HepG2 (cell line): ENCODE data around the gene FGD5. TPM values are rescaled to one million over a fixed set of nuclear protein-coding genes. Genes with fewer than 3 reads are reported as not detected.

Source experiments
- ELF1 ChIP-seq: sonication (generic); formaldehyde crosslinking; IDR thresholded peaks from 2 replicates; pipeline ENCODE4 v1.4.0; 2020; ENCODE audit warnings: missing genetic modification reagents
- ETV5 ChIP-seq: IDR thresholded peaks from 2 replicates; pipeline ENCODE4 v1.6.1; 2018; ENCODE audit warnings: missing biosample characterization, missing genetic modification reagents, inconsistent platforms, borderline replicate concordance
- GATAD1 ChIP-seq: IDR thresholded peaks from 2 replicates; pipeline ENCODE4 v1.6.1; 2016; ENCODE audit warnings: missing genetic modification reagents, missing compliant biosample characterization
- GATAD2A ChIP-seq: IDR thresholded peaks from 2 replicates; pipeline ENCODE4 v1.6.1; 2016
- GTF3A ChIP-seq: sonication (generic); formaldehyde crosslinking; conservative IDR thresholded peaks from 2 replicates; pipeline ENCODE4 v1.4.0; 2020; ENCODE audit warnings: mild to moderate bottlenecking, missing genetic modification reagents
- HIC2 ChIP-seq: sonication (generic); formaldehyde crosslinking; IDR thresholded peaks from 2 replicates; pipeline ENCODE4 v1.9.0; 2022; ENCODE audit warnings: low read depth, missing genetic modification reagents
- HOXA5 ChIP-seq: sonication (generic); formaldehyde crosslinking; IDR thresholded peaks from 2 replicates; pipeline ENCODE4 v1.4.0; 2020; ENCODE audit warnings: missing genetic modification reagents
- MAFF ChIP-seq: IDR thresholded peaks from 2 replicates; pipeline ENCODE4 v1.6.1; 2011; ENCODE audit warnings: low read depth, low read length, improper control_type of control experiment
- MIER2 ChIP-seq: IDR thresholded peaks from 2 replicates; pipeline ENCODE4 v1.6.1; 2016; ENCODE audit warnings: missing biosample characterization, missing genetic modification reagents
- NFKBIZ ChIP-seq: IDR thresholded peaks from 2 replicates; pipeline ENCODE4 v1.6.1; 2018; ENCODE audit warnings: missing genetic modification reagents, missing compliant biosample characterization
- RFXAP ChIP-seq: sonication (generic); formaldehyde crosslinking; IDR thresholded peaks from 2 replicates; pipeline ENCODE4 v1.4.0; 2020; ENCODE audit warnings: missing genetic modification reagents, borderline replicate concordance
- RXRB ChIP-seq: IDR thresholded peaks from 2 replicates; pipeline ENCODE4 v1.6.1; 2016; ENCODE audit warnings: borderline replicate concordance, missing genetic modification reagents, missing compliant biosample characterization
- ZBTB7B ChIP-seq: sonication (generic); formaldehyde crosslinking; IDR thresholded peaks from 2 replicates; pipeline ENCODE4 v1.4.0; 2020; ENCODE audit warnings: missing genetic modification reagents
- ZNF331 ChIP-seq: sonication (generic); formaldehyde crosslinking; IDR thresholded peaks from 2 replicates; pipeline ENCODE4 v1.4.0; 2020; ENCODE audit warnings: missing genetic modification reagents
- ZNF7 ChIP-seq: IDR thresholded peaks from 2 replicates; pipeline ENCODE4 v1.6.1; 2016; ENCODE audit warnings: missing biosample characterization, missing genetic modification reagents
- ZNF788 ChIP-seq: sonication (generic); formaldehyde crosslinking; IDR thresholded peaks from 2 replicates; pipeline ENCODE4 v1.5.0; 2020; ENCODE audit warnings: mild to moderate bottlenecking, missing genetic modification reagents, borderline replicate concordance
- polyA plus RNA-seq, 8 experiments: library from polyadenylated mRNA; depleted of rRNA in 3 of 8; stranded (reverse) in 7 of 8; unstranded in 1 of 8; fragments of >200 nt; fragmentation: Illumina TruSeq in 4 of 8; extraction: Trizol in 4 of 8; gene quantifications; 2 replicates each; pipeline versions ENCODE4 v1.2.1 to v1.2.3, GENCODE V29; 2011 to 2016; ENCODE audit warnings: low read depth in 4 of 8, missing spikeins in 1 of 8, mixed read lengths in 1 of 8; ENCODE audit not compliant: insufficient read depth in 1 of 8
- total RNA-seq, 5 experiments: library from RNA; depleted of rRNA; stranded (reverse); fragments of >200 nt; fragmentation: Illumina TruSeq; extraction: Trizol; gene quantifications; 2 replicates each; pipeline ENCODE4 v1.2.3, GENCODE V29; 2016; ENCODE audit warnings: low read depth in 1 of 5
- TF ChIP-seq, protein P1 (sequence below): sonication (generic); formaldehyde crosslinking; IDR thresholded peaks from 2 replicates; pipeline ENCODE4 v1.5.1; 2020; ENCODE audit warnings: missing genetic modification reagents, mild to moderate bottlenecking, borderline replicate concordance
- TF ChIP-seq, protein P2 (sequence below): sonication (generic); formaldehyde crosslinking; IDR thresholded peaks from 2 replicates; pipeline ENCODE4 v1.5.0; 2020; ENCODE audit warnings: mild to moderate bottlenecking, missing genetic modification reagents, moderate library complexity
- TF ChIP-seq, protein P3 (sequence below): sonication (generic); formaldehyde crosslinking; IDR thresholded peaks from 2 replicates; pipeline ENCODE4 v1.5.1; 2020; ENCODE audit warnings: mild to moderate bottlenecking, missing genetic modification reagents, moderate library complexity

Gene FGD5
- total and polyA plus RNA-seq, 2 of the 13 experiments (the other 11 are each of a cell fraction or from before 2014, with no cell fraction given): 0.17 TPM; not detected in 1

DNA sequence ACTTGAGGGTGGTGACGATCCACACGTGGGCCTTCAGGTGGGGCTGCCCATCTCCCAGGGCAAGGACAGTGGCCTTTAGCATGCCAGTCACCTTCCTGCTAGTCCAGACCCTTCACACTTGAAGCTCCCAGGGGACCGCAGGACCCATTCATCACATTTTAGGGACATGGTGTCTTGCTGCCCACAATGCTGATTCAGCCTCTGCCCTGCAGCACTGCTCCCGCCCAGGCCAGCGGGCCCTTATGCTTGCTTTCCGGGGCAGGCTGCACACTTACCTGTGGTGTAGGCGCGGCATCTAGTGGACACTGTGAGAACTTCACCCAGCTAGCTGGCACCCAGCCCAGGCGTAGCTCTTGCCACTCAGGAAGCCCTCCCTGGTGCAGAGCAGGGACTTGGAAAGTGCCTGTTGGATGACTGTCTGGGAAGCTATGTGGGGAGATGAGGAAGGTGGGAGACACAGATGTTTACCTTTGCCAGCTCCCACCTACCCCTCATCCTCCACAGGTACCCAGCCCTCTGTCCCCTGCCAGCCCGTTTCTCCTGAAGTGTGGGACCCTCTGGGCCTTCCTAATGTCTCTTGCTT lies 102.4 kb downstream of the FGD5 start (continued):
- TF ChIP-seq, protein P1, sequence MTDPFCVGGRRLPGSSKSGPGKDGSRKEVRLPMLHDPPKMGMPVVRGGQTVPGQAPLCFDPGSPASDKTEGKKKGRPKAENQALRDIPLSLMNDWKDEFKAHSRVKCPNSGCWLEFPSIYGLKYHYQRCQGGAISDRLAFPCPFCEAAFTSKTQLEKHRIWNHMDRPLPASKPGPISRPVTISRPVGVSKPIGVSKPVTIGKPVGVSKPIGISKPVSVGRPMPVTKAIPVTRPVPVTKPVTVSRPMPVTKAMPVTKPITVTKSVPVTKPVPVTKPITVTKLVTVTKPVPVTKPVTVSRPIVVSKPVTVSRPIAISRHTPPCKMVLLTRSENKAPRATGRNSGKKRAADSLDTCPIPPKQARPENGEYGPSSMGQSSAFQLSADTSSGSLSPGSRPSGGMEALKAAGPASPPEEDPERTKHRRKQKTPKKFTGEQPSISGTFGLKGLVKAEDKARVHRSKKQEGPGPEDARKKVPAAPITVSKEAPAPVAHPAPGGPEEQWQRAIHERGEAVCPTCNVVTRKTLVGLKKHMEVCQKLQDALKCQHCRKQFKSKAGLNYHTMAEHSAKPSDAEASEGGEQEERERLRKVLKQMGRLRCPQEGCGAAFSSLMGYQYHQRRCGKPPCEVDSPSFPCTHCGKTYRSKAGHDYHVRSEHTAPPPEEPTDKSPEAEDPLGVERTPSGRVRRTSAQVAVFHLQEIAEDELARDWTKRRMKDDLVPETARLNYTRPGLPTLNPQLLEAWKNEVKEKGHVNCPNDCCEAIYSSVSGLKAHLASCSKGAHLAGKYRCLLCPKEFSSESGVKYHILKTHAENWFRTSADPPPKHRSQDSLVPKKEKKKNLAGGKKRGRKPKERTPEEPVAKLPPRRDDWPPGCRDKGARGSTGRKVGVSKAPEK (CRISPR knock-in tag): peak; percentile 33; the same call in 1 of the 2 replicates
- TF ChIP-seq, protein P2, sequence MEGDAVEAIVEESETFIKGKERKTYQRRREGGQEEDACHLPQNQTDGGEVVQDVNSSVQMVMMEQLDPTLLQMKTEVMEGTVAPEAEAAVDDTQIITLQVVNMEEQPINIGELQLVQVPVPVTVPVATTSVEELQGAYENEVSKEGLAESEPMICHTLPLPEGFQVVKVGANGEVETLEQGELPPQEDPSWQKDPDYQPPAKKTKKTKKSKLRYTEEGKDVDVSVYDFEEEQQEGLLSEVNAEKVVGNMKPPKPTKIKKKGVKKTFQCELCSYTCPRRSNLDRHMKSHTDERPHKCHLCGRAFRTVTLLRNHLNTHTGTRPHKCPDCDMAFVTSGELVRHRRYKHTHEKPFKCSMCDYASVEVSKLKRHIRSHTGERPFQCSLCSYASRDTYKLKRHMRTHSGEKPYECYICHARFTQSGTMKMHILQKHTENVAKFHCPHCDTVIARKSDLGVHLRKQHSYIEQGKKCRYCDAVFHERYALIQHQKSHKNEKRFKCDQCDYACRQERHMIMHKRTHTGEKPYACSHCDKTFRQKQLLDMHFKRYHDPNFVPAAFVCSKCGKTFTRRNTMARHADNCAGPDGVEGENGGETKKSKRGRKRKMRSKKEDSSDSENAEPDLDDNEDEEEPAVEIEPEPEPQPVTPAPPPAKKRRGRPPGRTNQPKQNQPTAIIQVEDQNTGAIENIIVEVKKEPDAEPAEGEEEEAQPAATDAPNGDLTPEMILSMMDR (CRISPR knock-in tag): peak; percentile 99
- TF ChIP-seq ETV5 (peak; percentile 54; the same call in 1 of the 2 replicates), MAFF (0 out of 2 replicates have a peak, but pooled peaks have one; percentile 42), MIER2 (CRISPR knock-in tag) (0 out of 2 replicates have a peak, but pooled peaks have one; percentile 61), ZNF331 (peak; percentile 31; the same call in 1 of the 2 replicates), RXRB (peak; percentile 35; the same call in 1 of the 2 replicates), ZNF7 (CRISPR knock-in tag) (0 out of 2 replicates have a peak, but pooled peaks have one; percentile 31), ELF1 (CRISPR knock-in tag) (peak; percentile 52), RFXAP (peak; percentile 56; the same call in 1 of the 2 replicates), GATAD2A (CRISPR knock-in tag) (peak; percentile 30; the same call in 1 of the 2 replicates), NFKBIZ (no peak), HOXA5 (CRISPR knock-in tag) (0 out of 2 replicates have a peak, but pooled peaks have one; percentile 26), GATAD1 (CRISPR knock-in tag) (0 out of 2 replicates have a peak, but pooled peaks have one; percentile 45), ZNF788 (0 out of 2 replicates have a peak, but pooled peaks have one; percentile 26), ZBTB7B (CRISPR knock-in tag) (0 out of 2 replicates have a peak, but pooled peaks have one; percentile 21), GTF3A (CRISPR knock-in tag) (no peak), HIC2 (CRISPR knock-in tag) (peak; percentile 34; the same call in 1 of the 2 replicates)
- TF ChIP-seq, protein P3, sequence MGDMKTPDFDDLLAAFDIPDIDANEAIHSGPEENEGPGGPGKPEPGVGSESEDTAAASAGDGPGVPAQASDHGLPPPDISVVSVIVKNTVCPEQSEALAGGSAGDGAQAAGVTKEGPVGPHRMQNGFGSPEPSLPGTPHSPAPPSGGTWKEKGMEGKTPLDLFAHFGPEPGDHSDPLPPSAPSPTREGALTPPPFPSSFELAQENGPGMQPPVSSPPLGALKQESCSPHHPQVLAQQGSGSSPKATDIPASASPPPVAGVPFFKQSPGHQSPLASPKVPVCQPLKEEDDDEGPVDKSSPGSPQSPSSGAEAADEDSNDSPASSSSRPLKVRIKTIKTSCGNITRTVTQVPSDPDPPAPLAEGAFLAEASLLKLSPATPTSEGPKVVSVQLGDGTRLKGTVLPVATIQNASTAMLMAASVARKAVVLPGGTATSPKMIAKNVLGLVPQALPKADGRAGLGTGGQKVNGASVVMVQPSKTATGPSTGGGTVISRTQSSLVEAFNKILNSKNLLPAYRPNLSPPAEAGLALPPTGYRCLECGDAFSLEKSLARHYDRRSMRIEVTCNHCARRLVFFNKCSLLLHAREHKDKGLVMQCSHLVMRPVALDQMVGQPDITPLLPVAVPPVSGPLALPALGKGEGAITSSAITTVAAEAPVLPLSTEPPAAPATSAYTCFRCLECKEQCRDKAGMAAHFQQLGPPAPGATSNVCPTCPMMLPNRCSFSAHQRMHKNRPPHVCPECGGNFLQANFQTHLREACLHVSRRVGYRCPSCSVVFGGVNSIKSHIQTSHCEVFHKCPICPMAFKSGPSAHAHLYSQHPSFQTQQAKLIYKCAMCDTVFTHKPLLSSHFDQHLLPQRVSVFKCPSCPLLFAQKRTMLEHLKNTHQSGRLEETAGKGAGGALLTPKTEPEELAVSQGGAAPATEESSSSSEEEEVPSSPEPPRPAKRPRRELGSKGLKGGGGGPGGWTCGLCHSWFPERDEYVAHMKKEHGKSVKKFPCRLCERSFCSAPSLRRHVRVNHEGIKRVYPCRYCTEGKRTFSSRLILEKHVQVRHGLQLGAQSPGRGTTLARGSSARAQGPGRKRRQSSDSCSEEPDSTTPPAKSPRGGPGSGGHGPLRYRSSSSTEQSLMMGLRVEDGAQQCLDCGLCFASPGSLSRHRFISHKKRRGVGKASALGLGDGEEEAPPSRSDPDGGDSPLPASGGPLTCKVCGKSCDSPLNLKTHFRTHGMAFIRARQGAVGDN (CRISPR knock-in tag): peak; percentile 53; the same call in 1 of the 2 replicates
